Measurements from ENCODE around the gene CYS1.
"Not testable (repeated sequence)": the region's sequence is repeated elsewhere in the genome, so short reads cannot be mapped to it uniquely, and the experiment has no call there.

- not testable (repeated sequence) for TF ChIP-seq POLR2AphosphoS5, POLR2A, TAF1 (IDR thresholded peaks at IDR 0.05; ENCODE audit: low read depth, low read length)
These were observed 24.7 kb upstream of the CYS1 start for GRCh38 chr2:10104906-10105305.

All from GM12891 (cell line).